ENCODE measurements around the gene DCAF8L1. TPM values are rescaled to one million over a fixed set of nuclear protein-coding genes. Genes with fewer than 3 reads are reported as not detected.
"Not testable (repeated sequence)": the region's sequence is repeated elsewhere in the genome, so short reads cannot be mapped to it uniquely, and the experiment has no call there.

Gene DCAF8L1
- total RNA-seq, 4 donors from 2014 or later: not detected

DNA sequence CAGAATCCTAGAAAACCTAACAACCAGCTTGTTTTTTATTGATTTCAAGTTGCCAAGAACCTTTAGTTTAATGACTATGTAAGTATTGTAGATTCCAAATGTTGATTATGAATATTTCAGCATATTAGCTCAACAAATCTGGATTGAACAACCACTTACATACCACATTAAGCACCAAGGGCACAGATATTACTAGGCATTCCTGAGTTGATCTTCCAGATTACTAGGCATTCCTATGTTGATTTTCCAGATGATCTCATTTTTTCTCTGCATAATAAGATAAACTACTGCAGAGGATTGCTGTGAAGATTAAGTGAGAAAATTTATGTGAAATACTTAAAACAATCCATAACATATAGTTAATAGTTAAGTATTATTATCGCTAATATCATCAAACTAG, 17.4 kb upstream of the DCAF8L1 start:
- Histone ChIP-seq H3K27me3 (peaks cover 0 to 7% of the 10 kb centered on the region in 2 donors), H3K4me1 (no peaks in the 10 kb centered on the region), H3K4me3 (no peak overlapping the region), H3K36me3 (no peaks in the 10 kb centered on the region), H3K27ac (no peak overlapping the region), H3K9me3 (no peaks in the 10 kb centered on the region)
- DNase-seq (ENCODE audit: low spot score in 2 of 2): no peak
- 80 to 96% methylated on average over 1 of the region's 1 CpG for WGBS, 2 donors
- TF ChIP-seq POLR2A (IDR thresholded peaks at IDR 0.05) (no peak), CTCF (IDR thresholded peaks at IDR 0.05) (no peak), EP300 (IDR thresholded peaks at IDR 0.05) (no peak)

- WGBS, 2 donors: 48 to 56% methylated on average over 2 of the region's 2 CpGs
- Histone ChIP-seq H3K36me3 (no peaks in the 10 kb centered on the region), H3K27ac (no peak overlapping the region), H3K4me3 (no peak overlapping the region), H3K27me3 (peaks cover 0 to 7% of the 10 kb centered on the region in 2 donors), H3K4me1 (no peaks in the 10 kb centered on the region), H3K9me3 (no peaks in the 10 kb centered on the region)
- no peak for TF ChIP-seq POLR2A (IDR thresholded peaks at IDR 0.05)
- TF ChIP-seq EP300 (IDR thresholded peaks at IDR 0.05): no peak
- TF ChIP-seq CTCF (IDR thresholded peaks at IDR 0.05): no peak
- no peak for DNase-seq (ENCODE audit: low spot score in 2 of 2)
Measured at GRCh38 chrX:27997622-27998021, 16.4 kb upstream of the DCAF8L1 start.

GRCh38 chrX:27996132-27996531, 14.9 kb upstream of the DCAF8L1 start:
- Histone ChIP-seq H3K27me3 (peaks cover 0 to 7% of the 10 kb centered on the region in 2 donors), H3K27ac (no peak overlapping the region), H3K4me1 (no peaks in the 10 kb centered on the region), H3K36me3 (no peaks in the 10 kb centered on the region), H3K9me3 (no peaks in the 10 kb centered on the region), H3K4me3 (no peak overlapping the region)
- 77 to 92% methylated on average over 3 of the region's 3 CpGs for WGBS, 2 donors
- DNase-seq (ENCODE audit: low spot score in 2 of 2): no peak
- no peak for TF ChIP-seq CTCF (IDR thresholded peaks at IDR 0.05)
- no peak for TF ChIP-seq POLR2A (IDR thresholded peaks at IDR 0.05)
- TF ChIP-seq EP300 (IDR thresholded peaks at IDR 0.05): no peak

GRCh38 chrX:27995611-27996010, 14.4 kb upstream of the DCAF8L1 start:
- no peaks in the 10 kb centered on the region for H3K36me3 ChIP-seq
- no peak for TF ChIP-seq EP300 (IDR thresholded peaks at IDR 0.05)
- H3K9me3 ChIP-seq: no peaks in the 10 kb centered on the region
- peaks cover 0 to 7% of the 10 kb centered on the region in 2 donors for H3K27me3 ChIP-seq
- H3K4me1 ChIP-seq: no peaks in the 10 kb centered on the region
- no peak for DNase-seq (ENCODE audit: low spot score in 2 of 2)
- H3K27ac ChIP-seq: no peak overlapping the region
- no peak overlapping the region for H3K4me3 ChIP-seq
- WGBS, 2 donors: 66 to 70% methylated on average over 3 of the region's 3 CpGs

DNA sequence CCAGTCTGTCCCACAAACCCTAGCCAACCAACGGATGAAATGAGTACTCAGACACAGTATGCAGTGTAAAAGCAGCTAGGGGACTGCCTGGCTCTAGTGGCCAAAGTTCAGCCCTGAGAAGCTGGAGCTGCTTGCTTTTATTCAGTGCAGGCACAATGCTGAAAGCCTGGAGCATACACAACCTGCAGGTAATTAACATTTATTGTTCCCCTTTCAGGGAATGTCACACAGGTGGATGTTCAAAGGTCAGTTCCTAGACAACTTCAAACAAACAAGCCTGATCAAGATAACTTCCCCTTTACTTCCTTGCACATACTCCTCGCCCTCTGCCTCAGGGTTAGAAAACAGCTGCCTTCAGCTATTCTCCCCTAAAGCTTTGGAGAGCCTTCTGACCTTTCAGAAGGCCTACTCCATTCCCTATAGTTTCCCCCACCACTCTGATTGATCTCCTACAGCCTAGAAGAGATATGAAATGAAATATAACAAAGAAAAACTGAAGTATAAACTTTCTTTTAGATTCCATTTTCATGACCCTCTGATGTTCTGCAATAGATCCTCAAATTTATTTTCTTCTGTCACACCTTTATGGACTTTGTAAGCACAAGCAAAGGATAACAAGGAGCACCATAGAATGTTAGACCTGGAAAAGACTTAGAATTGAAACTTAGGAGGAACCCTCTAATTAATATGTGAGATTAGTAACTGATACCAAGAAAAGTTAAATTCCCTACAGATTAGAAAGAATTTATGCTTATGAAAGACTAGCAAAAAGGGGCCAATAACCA, 6.8 kb upstream of the DCAF8L1 start:
- Histone ChIP-seq H3K27me3 (no peaks in the 10 kb centered on the region), H3K4me3 (no peak overlapping the region), H3K9me3 (no peaks in the 10 kb centered on the region), H3K4me1 (no peaks in the 10 kb centered on the region), H3K27ac (no peak overlapping the region), H3K36me3 (no peaks in the 10 kb centered on the region)
- WGBS, 2 donors: 41 to 58% methylated on average over 2 of the region's 2 CpGs
- TF ChIP-seq CTCF (IDR thresholded peaks at IDR 0.05) (no peak), POLR2A (IDR thresholded peaks at IDR 0.05) (no peak), EP300 (IDR thresholded peaks at IDR 0.05) (no peak)
- no peak for DNase-seq (ENCODE audit: low spot score in 2 of 2)

DNA sequence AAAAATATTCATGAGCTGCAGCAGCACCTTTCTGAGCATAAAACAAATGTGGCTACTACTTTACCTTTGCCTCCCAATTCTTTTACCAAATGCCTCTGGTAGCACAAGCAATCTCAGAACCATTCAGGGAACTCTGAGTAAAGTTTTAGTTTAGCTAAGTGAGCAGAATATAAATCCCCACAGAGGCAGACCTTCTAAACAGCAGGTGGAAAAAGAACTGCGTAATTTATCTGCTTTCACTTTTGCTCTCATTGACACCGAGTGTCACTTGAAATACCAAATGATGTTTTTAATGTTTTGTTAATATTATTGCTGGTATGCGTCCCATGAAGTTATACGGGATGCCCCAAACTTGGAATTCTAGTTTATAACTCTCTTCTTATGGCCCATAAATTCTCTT, 4.3 kb downstream of the DCAF8L1 start:
- H3K4me3 ChIP-seq; H3K4me1 ChIP-seq; DNase-seq (ENCODE audit: low spot score in 2 of 2); H3K9me3 ChIP-seq; H3K27me3 ChIP-seq; H3K27ac ChIP-seq; H3K36me3 ChIP-seq: not testable (repeated sequence)
- 75 to 90% methylated on average over 4 of the region's 4 CpGs for WGBS, 2 donors
